ENCODE results near the gene GRK2.

Gene GRK2

GRCh38 chr11:67282155-67282875, 16.0 kb downstream of the GRK2 start:
- DNase-seq (ENCODE audit: low read depth in 2 of 2) = no peak

DNA sequence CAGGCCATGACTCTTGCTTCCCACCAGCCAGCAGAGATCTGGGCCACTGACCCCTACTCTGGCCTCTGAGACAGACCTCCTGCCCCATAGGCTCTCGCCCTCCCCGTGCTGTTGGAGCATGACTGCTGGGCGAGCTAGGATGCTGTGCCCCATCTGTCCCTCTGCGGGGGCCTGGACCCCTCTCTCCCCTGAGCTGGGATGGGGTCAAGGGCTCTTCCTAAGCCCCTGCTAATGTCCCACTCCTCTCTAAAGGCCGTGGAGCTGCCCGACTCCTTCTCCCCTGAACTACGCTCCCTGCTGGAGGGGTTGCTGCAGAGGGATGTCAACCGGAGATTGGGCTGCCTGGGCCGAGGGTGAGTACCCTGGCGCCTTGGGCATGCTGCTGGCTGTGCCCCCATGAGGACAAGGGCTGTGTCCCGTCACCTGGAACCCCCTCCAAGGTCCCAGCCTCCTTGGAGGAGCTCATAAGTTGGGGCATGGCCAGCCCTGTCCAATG, 16.7 kb downstream of the GRK2 start:
- DNase-seq (ENCODE audit: low read depth in 2 of 2) = no peak

DNA sequence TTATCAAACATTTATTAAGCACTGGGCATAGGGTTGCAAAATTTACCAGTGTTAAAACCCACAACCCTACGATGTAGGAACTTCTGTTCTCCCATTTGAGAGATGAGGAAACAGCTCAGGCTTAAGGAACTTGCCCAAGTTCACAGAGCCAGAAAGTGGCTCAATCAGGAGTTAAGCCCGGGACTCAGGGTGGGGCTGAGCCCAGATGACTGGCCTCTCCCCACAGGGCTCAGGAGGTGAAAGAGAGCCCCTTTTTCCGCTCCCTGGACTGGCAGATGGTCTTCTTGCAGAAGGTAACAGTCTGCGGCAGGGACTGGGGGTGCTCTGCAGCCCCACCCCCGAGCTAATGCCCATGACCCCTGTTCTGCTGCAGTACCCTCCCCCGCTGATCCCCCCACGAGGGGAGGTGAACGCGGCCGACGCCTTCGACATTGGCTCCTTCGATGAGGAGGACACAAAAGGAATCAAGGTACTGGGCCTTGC, 17.2 kb downstream of the GRK2 start:
- no peak for DNase-seq (ENCODE audit: low read depth in 2 of 2)

DNA sequence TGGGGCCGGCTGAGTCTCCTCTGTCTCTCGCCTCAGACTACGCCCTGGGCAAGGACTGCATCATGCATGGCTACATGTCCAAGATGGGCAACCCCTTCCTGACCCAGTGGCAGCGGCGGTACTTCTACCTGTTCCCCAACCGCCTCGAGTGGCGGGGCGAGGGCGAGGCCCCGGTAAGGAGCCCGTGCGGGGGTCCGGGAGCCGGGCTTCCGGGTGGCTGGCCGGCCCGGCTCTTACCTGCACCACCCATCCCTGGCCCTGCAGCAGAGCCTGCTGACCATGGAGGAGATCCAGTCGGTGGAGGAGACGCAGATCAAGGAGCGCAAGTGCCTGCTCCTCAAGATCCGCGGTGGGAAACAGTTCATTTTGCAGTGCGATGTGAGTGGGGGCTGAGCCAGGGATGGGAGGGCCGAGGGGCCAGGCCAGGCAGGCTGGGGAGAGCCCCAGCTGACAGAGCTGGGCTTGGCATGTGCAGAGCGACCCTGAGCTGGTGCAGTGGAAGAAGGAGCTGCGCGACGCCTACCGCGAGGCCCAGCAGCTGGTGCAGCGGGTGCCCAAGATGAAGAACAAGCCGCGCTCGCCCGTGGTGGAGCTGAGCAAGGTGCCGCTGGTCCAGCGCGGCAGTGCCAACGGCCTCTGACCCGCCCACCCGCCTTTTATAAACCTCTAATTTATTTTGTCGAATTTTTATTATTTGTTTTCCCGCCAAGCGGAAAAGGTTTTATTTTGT, 18.7 kb downstream of the GRK2 start:
- DNase-seq (ENCODE audit: low read depth in 2 of 2) = no peak

- DNase-seq (ENCODE audit: low read depth in 2 of 2) = no peak
These were observed 19.5 kb downstream of the GRK2 start for GRCh38 chr11:67285541-67286498.

DNA sequence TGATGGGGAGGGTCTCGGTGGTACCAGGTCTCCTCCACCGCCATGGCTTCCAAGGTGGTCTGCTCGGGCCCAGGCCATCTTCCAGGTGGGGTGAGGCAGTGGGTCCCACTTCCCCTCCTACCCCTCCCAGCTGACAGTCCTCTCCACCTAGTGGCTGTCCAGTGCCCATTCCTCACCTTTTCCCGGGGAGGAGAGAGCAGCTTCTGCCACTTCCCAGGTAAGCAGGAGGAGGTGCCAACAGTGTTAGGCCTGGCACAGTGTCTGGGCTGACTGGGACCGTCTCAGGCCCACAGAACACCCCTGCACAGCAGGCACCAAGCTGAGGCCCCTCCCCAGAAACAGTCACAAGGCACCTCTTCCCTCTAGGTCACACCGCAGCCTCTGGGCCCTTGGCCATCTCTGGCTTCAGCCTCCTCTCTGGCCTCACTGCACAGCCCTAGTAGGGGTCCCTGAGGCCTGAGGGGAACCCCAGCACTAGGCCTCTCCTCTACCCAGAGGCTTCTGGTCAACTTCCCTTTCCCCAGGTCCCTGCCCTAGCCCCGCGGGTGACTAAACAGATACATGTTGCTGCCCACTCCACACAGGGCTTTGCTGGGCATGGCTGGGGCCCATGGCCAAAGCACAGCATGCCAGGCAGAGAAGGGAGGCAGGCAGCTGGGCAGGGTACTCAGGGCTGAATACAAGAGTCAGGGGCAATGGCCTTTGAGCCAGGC, 20.5 kb downstream of the GRK2 start:
- DNase-seq (ENCODE audit: low read depth in 2 of 2) = no peak

GRCh38 chr11:67287355-67288197, 21.3 kb downstream of the GRK2 start:
- DNase-seq (ENCODE audit: low read depth in 2 of 2) = no peak

DNA sequence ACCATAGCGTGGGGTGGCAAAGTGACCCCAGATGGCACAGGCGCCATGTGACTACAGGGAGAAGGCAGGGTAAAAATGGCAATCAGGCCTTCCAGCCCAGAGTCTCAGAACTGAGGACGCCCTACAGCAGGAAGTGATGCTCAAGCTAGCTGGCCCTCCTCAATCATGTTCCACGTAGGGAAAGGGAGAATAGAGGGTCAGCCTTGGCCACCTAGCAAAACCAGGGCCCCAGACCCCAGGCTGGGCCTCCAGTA, 21.9 kb downstream of the GRK2 start:
- no peak for DNase-seq (ENCODE audit: low read depth in 2 of 2)

DNA sequence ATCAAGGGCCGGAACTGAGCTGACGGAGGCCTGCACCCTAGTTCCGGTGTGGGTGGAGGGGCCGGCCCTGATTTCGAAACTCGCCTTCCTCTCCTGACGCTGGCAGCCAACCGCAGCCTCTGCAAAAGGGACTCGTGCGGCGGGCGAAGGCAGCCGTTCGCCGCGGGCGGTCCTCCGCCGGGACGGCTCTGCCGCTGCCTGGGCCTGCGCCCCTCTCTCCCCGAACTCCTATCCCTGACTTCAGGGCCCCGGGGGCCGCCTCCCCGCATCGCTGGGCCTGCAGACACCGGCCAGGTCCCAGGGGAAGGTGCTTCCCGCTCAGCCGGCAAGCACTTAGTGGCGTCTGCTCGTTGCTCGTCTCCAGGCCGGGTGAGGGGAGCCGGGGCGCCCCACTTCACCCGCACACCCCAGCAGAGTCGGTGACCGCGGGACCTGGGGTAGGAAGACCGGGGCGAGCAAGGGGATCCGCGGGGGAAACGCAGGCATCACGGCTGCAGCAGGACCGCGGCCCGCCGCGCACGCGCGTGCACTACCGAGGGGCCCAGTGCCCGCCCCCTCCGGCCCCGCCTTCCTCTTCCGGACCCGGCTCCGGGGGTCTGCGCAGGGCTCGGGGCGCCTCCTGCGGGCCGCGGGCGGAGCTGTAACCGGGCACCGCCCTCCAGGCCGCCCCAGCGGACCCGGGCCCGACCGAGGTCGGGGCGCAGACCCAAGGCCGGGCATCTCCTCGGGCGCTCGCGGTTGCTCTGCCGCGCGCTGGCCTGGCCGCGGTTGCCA, 22.4 kb downstream of the GRK2 start:
- peak; percentile 75 to 87 for DNase-seq (ENCODE audit: low read depth in 2 of 2)

DNA sequence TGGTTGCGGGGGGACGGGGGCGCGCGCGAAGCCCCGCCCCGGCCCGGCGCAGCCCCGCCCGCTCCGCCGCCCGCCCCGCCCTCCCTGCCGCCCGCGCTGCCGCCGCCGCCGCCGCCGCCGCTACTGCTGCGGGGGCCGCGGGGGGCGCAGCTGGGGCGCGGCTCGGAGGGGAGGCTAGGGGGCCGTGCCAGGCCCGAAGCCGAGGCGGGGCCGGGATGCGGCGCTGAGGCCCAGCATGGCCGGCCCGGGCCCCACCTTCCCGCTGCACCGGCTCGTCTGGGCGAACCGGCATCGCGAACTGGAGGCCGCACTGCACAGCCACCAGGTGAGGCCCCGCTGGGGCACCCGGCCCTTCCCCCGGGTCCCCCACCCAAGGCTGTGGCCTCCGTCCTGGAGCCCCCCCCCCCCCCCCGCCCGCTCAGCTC, 23.0 kb downstream of the GRK2 start, which contains the start of gene ANKRD13D:
Gene ANKRD13D, plus strand, starts transcription at position 78 of the 425 bp plus-strand sequence. Its CDS starts 158 bp downstream, at position 236.
- DNase-seq (ENCODE audit: low read depth in 2 of 2) = no peak

- DNase-seq (ENCODE audit: low read depth in 2 of 2) = no peak
These were observed 23.6 kb downstream of the GRK2 start for GRCh38 chr11:67289651-67290479.

DNA sequence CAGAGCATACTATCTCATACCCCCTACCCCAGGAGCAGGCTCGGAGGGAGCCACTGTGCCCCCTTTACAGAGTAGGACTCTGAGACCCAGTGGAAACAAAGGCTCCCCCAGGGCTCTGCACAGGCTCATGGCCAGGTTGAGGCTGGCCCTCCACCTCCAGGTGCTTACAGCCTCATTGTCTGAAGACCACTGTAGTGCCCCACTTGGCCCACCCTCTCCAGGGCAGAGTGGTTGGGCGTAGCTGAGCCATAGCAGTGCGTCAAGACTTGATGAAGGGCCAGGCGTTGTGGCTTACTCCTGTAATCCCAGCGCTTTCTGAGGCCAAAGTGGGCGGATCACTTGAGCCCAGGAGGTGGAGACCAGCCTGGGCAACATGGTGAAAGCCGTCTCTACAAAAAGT, 24.5 kb downstream of the GRK2 start:
- no peak for DNase-seq (ENCODE audit: low read depth in 2 of 2)

- no peak for DNase-seq (ENCODE audit: low read depth in 2 of 2)
These were observed 25.5 kb downstream of the GRK2 start for GRCh38 chr11:67291481-67292381.

- DNase-seq (ENCODE audit: low read depth in 2 of 2) = no peak
These were observed 26.4 kb downstream of the GRK2 start for GRCh38 chr11:67292671-67293070.

DNA sequence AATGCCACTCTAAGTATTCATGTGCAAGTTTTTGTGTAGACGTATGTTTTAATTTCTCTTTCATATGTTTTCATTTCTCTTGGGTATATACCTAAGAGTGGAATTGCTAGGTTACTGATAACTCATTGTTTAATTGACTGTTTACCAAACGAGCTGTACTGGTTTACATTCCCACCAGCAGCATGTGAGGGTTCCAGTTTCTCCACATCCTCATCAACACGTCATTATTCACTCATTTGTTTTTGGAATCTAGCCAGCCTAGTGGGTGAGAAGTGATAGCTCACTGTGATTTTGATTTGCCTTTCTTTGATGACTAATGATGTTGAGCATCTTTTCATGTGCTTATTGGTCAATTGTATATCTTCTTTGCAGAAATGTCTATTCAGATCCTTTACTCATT, 26.8 kb downstream of the GRK2 start:
- DNase-seq (ENCODE audit: low read depth in 2 of 2) = no peak

- DNase-seq (ENCODE audit: low read depth in 2 of 2) = no peak
These were observed 29.6 kb downstream of the GRK2 start for GRCh38 chr11:67295846-67296245.

DNA sequence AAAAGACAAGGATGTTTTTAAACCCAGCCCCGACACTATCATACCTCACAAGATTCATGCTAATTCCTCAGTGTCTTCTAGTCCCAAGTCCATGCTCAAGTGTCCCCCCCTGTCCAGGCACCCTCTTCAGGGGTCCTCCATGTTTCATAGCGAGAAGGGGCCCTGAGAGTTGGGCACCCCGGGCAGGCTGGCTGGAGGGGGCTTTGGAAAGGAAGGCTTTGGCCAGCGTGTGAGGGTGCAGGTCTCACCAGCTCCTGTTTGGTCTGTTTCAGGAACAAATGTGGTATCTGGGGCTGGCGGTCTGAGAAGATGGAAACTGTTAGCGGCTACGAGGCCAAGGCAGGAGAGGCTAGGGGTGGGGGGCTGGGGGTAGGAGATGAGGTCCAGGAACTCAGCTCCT, 32.5 kb downstream of the GRK2 start:
- no peak for DNase-seq (ENCODE audit: low read depth in 2 of 2)

All from stimulated activated CD4-positive, alpha-beta T cell treated with anti-CD3 and anti-CD28 coated beads, Interleukin-1b, Interleukin-23, amount 100 ng/mL, for 4 hours (primary cell).